Measurements from ENCODE around the gene EBF4.

The EBF4 gene

GRCh38 chr20:2759603-2760296 lies 67.2 kb downstream of the EBF4 start:
- no peak for DNase-seq (ENCODE audit: extremely low spot score)
- POLR2A ChIA-PET = no interaction called here
- TF ChIP-seq LEF1 (IDR thresholded peaks at IDR 0.05; ENCODE audit: borderline replicate concordance) = no peak
- no peak for TF ChIP-seq NFRKB (IDR thresholded peaks at IDR 0.05)
- no peak for TF ChIP-seq L3MBTL2 (conservative IDR thresholded peaks at IDR 0.05)
- TF ChIP-seq SP1 (IDR thresholded peaks at IDR 0.05) = no peak
- TF ChIP-seq CTBP1 (IDR thresholded peaks at IDR 0.05; ENCODE audit: borderline replicate concordance) = no peak
- TF ChIP-seq ARNT (IDR thresholded peaks at IDR 0.05) = no peak
- no peak for TF ChIP-seq PKNOX1 (IDR thresholded peaks at IDR 0.05)
- TF ChIP-seq FOXA1 (IDR thresholded peaks at IDR 0.05) = no peak
- TF ChIP-seq HDGF (IDR thresholded peaks at IDR 0.05; ENCODE audit: borderline replicate concordance) = no peak
- TF ChIP-seq TARDBP (IDR thresholded peaks at IDR 0.05) = no peak
- TF ChIP-seq BHLHE40 (IDR thresholded peaks at IDR 0.05; ENCODE audit: borderline replicate concordance) = no peak
- TF ChIP-seq ZNF384 (IDR thresholded peaks at IDR 0.05) = no peak
- TF ChIP-seq FOXK2 (IDR thresholded peaks at IDR 0.05) = no peak
- no peak for TF ChIP-seq FOXM1 (IDR thresholded peaks at IDR 0.05; ENCODE audit: borderline replicate concordance)
- CTCF ChIA-PET = no interaction called here

GRCh38 chr20:2760297-2760951 lies 67.8 kb downstream of the EBF4 start:
- DNase-seq (ENCODE audit: extremely low spot score) = no peak
- TF ChIP-seq LEF1 (IDR thresholded peaks at IDR 0.05; ENCODE audit: borderline replicate concordance) (no peak), ZNF384 (IDR thresholded peaks at IDR 0.05) (no peak), FOXK2 (IDR thresholded peaks at IDR 0.05) (no peak), TARDBP (IDR thresholded peaks at IDR 0.05) (no peak), ARNT (IDR thresholded peaks at IDR 0.05) (no peak), SP1 (IDR thresholded peaks at IDR 0.05) (no peak), ELF4 (IDR thresholded peaks at IDR 0.05) (no peak), FOXM1 (IDR thresholded peaks at IDR 0.05; ENCODE audit: borderline replicate concordance) (no peak), BHLHE40 (IDR thresholded peaks at IDR 0.05; ENCODE audit: borderline replicate concordance) (no peak), SUZ12 (IDR thresholded peaks at IDR 0.05) (no peak), L3MBTL2 (conservative IDR thresholded peaks at IDR 0.05) (no peak), HDGF (IDR thresholded peaks at IDR 0.05; ENCODE audit: borderline replicate concordance) (no peak), CTBP1 (IDR thresholded peaks at IDR 0.05; ENCODE audit: borderline replicate concordance) (no peak), NFRKB (IDR thresholded peaks at IDR 0.05) (no peak), PKNOX1 (IDR thresholded peaks at IDR 0.05) (no peak), FOXA1 (IDR thresholded peaks at IDR 0.05) (no peak)
- ChIA-PET CTCF (no interaction called here), POLR2A (no interaction called here)

- TF ChIP-seq SP1 (IDR thresholded peaks at IDR 0.05) = no peak
- TF ChIP-seq FOXM1 (IDR thresholded peaks at IDR 0.05; ENCODE audit: borderline replicate concordance) = no peak
- TF ChIP-seq CTBP1 (IDR thresholded peaks at IDR 0.05; ENCODE audit: borderline replicate concordance) = no peak
- TF ChIP-seq FOXK2 (IDR thresholded peaks at IDR 0.05) = no peak
- TF ChIP-seq PKNOX1 (IDR thresholded peaks at IDR 0.05) = no peak
- TF ChIP-seq TARDBP (IDR thresholded peaks at IDR 0.05) = no peak
- TF ChIP-seq LEF1 (IDR thresholded peaks at IDR 0.05; ENCODE audit: borderline replicate concordance) = no peak
- no peak for TF ChIP-seq ELF4 (IDR thresholded peaks at IDR 0.05)
- no peak for TF ChIP-seq NFRKB (IDR thresholded peaks at IDR 0.05)
- no peak for DNase-seq (ENCODE audit: extremely low spot score)
- ChIA-PET POLR2A (no interaction called here), CTCF (no interaction called here)
Observed at GRCh38 chr20:2760952-2761305, 68.3 kb downstream of the EBF4 start.

GRCh38 chr20:2761885-2762284 lies 69.3 kb downstream of the EBF4 start:
- no peak for TF ChIP-seq PKNOX1 (IDR thresholded peaks at IDR 0.05)
- TF ChIP-seq CTBP1 (IDR thresholded peaks at IDR 0.05; ENCODE audit: borderline replicate concordance) = no peak
- no peak for TF ChIP-seq ELF4 (IDR thresholded peaks at IDR 0.05)
- no peak for TF ChIP-seq SUZ12 (IDR thresholded peaks at IDR 0.05)
- TF ChIP-seq NFRKB (IDR thresholded peaks at IDR 0.05) = no peak
- TF ChIP-seq ZNF384 (IDR thresholded peaks at IDR 0.05) = no peak
- no peak for TF ChIP-seq FOXM1 (IDR thresholded peaks at IDR 0.05; ENCODE audit: borderline replicate concordance)
- no peak for TF ChIP-seq FOXK2 (IDR thresholded peaks at IDR 0.05)
- TF ChIP-seq BHLHE40 (IDR thresholded peaks at IDR 0.05; ENCODE audit: borderline replicate concordance) = no peak
- TF ChIP-seq ARNT (IDR thresholded peaks at IDR 0.05) = no peak
- no peak for TF ChIP-seq L3MBTL2 (conservative IDR thresholded peaks at IDR 0.05)
- TF ChIP-seq SP1 (IDR thresholded peaks at IDR 0.05) = no peak
- no peak for TF ChIP-seq FOXA1 (IDR thresholded peaks at IDR 0.05)
- TF ChIP-seq LEF1 (IDR thresholded peaks at IDR 0.05; ENCODE audit: borderline replicate concordance) = no peak
- TF ChIP-seq TARDBP (IDR thresholded peaks at IDR 0.05) = no peak
- ChIA-PET POLR2A (interaction anchor here (1.2 kb wide), 1 partner anchor 78 kb away, joined by 3 read pairs; no protein-coding TSS in a partner anchor), CTCF (interaction anchor here (0.9 kb wide), 1 partner anchor 239 kb away, joined by 4 read pairs; no protein-coding TSS in a partner anchor)
- no peak for DNase-seq (ENCODE audit: extremely low spot score)

GRCh38 chr20:2762578-2763131 lies 70.1 kb downstream of the EBF4 start:
- POLR2A ChIA-PET = interaction anchor here (1.2 to 1.5 kb wide), 2 partner anchors 77 to 78 kb away, joined by 3 read pairs; partner anchors contain the start of gene VPS16
- no peak for DNase-seq (ENCODE audit: extremely low spot score)
- CTCF ChIA-PET = interaction anchor here (0.9 kb wide), 1 partner anchor 238 kb away, joined by 4 read pairs; no protein-coding TSS in a partner anchor
- no peak for TF ChIP-seq ELF4 (IDR thresholded peaks at IDR 0.05)
- no peak for TF ChIP-seq PKNOX1 (IDR thresholded peaks at IDR 0.05)
- TF ChIP-seq NFRKB (IDR thresholded peaks at IDR 0.05) = no peak
- no peak for TF ChIP-seq ARNT (IDR thresholded peaks at IDR 0.05)
- TF ChIP-seq LEF1 (IDR thresholded peaks at IDR 0.05; ENCODE audit: borderline replicate concordance) = no peak
- no peak for TF ChIP-seq BHLHE40 (IDR thresholded peaks at IDR 0.05; ENCODE audit: borderline replicate concordance)
- no peak for TF ChIP-seq ZNF384 (IDR thresholded peaks at IDR 0.05)
- TF ChIP-seq FOXK2 (IDR thresholded peaks at IDR 0.05) = no peak
- no peak for TF ChIP-seq SUZ12 (IDR thresholded peaks at IDR 0.05)
- TF ChIP-seq L3MBTL2 (conservative IDR thresholded peaks at IDR 0.05) = no peak
- no peak for TF ChIP-seq HDGF (IDR thresholded peaks at IDR 0.05; ENCODE audit: borderline replicate concordance)
- TF ChIP-seq SP1 (IDR thresholded peaks at IDR 0.05) = no peak
- TF ChIP-seq TARDBP (IDR thresholded peaks at IDR 0.05) = no peak
- no peak for TF ChIP-seq FOXA1 (IDR thresholded peaks at IDR 0.05)

Data from HEK293T (cell line).